ENCODE results near the gene PLPPR1. TPM values are rescaled to one million over a fixed set of nuclear protein-coding genes. Genes with fewer than 3 reads are reported as not detected.

Gene PLPPR1
- total and polyA plus RNA-seq, 2 of the 13 experiments (the other 11 are each of a cell fraction or from before 2014, with no cell fraction given) = 16.0 to 84.7 TPM

GRCh38 chr9:101327422-101327909, 298.9 kb downstream of the PLPPR1 start (continued):
- peak; percentile 98 for TF ChIP-seq ARID5B (CRISPR knock-in tag; IDR thresholded peaks at IDR 0.05)
- peak; percentile 93 for TF ChIP-seq ZNF503 (CRISPR knock-in tag; IDR thresholded peaks at IDR 0.05)
- 0 out of 2 replicates have a peak, but pooled peaks have one; percentile 20 for TF ChIP-seq SMYD3 (CRISPR knock-in tag; IDR thresholded peaks at IDR 0.05)
- TF ChIP-seq PITX1 (CRISPR knock-in tag; IDR thresholded peaks at IDR 0.05) = peak; percentile 71
- TF ChIP-seq HIC2 (CRISPR knock-in tag; IDR thresholded peaks at IDR 0.05; ENCODE audit: low read depth) = peak; percentile 63
- peak; percentile 32; the same call in 1 of the 2 replicates for TF ChIP-seq KAT8 (CRISPR knock-in tag; IDR thresholded peaks at IDR 0.05)
- TF ChIP-seq KLF16 (CRISPR knock-in tag; IDR thresholded peaks at IDR 0.05) = peak in 1 of 2 experiments; percentile 81; a peak in 2 of 4 replicates
- TF ChIP-seq ZBTB21 (CRISPR knock-in tag; IDR thresholded peaks at IDR 0.05) = peak; percentile 32; the same call in 1 of the 2 replicates
- TF ChIP-seq MEF2D (CRISPR knock-in tag; IDR thresholded peaks at IDR 0.05) = peak; percentile 71; the same call in 1 of the 2 replicates
- peak; percentile 47; the same call in 1 of the 2 replicates for TF ChIP-seq JUN (CRISPR knock-in tag; IDR thresholded peaks at IDR 0.05)
- 0 out of 2 replicates have a peak, but pooled peaks have one; percentile 41 for TF ChIP-seq PRMT3 (CRISPR knock-in tag; IDR thresholded peaks at IDR 0.05; ENCODE audit: borderline replicate concordance, low read depth)
- TF ChIP-seq SOX6 (IDR thresholded peaks at IDR 0.05) = 0 out of 2 replicates have a peak, but pooled peaks have one; percentile 40
- TF ChIP-seq SOX6 (CRISPR knock-in tag; IDR thresholded peaks at IDR 0.05) = peak; percentile 98
- peak; percentile 74; the same call in 1 of the 2 replicates for TF ChIP-seq THRA (CRISPR knock-in tag; IDR thresholded peaks at IDR 0.05; ENCODE audit: borderline replicate concordance)
- TF ChIP-seq NBN (conservative IDR thresholded peaks at IDR 0.05) = 0 out of 2 replicates have a peak, but pooled peaks have one; percentile 71
- TF ChIP-seq KDM4B (CRISPR knock-in tag; IDR thresholded peaks at IDR 0.05) = peak; percentile 87; the same call in 1 of the 2 replicates
- peak; percentile 78 for TF ChIP-seq NR2F2 (IDR thresholded peaks at IDR 0.05; ENCODE audit: borderline replicate concordance, low read depth)
- TF ChIP-seq TBX2 (CRISPR knock-in tag; IDR thresholded peaks at IDR 0.05; ENCODE audit: borderline replicate concordance) = peak; percentile 78
